ENCODE measurements around the gene TBCE.
"Not testable (repeated sequence)": the region's sequence is repeated elsewhere in the genome, so short reads cannot be mapped to it uniquely, and the experiment has no call there.

Gene TBCE

GRCh38 chr1:235351441-235351840, 15.8 kb upstream of the TBCE start:
- no peak for DNase-seq

- DNase-seq, result no peak
Measured at GRCh38 chr1:235351898-235352297, 15.3 kb upstream of the TBCE start.

DNA sequence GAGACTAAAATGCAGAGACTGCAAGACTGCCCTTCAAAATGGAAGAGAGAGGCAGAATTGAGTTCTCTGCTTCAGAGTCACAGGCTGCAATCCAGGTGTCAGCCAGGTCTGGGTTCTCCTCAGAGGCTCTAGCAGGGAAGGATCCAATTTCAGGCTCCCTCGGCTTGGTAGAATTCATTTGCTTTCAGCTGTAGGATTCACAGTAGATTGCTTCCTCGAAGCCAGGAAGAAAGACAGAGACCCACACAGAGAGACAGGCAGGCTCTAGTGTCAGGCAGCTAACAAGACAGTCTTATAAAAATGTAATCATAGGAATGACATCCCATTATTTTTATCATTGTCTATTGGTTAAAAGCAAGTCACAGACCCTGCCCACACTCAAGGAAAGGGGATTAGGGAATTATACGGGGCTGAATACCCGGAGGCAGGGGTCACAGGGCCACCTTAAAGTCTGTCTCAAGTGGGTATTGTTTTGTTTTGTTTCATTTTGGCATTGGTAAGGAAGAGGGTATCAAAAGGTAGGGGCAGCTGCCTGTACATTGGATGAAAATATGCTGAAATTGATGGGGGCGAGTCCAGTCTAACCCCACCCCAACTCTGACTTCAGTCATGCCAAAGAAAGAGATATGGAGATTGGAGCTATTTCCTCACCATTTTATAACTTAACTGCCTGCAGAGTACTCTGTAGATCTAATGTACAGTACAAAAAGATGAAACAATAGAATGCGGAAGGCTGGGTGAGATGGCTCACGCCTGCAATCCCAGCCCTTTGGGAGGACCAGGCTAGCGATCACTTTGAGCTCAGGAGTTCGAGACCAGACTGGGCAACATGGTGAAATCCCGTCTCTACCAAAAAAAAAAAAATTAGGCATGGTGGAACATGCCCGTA, 9.5 kb upstream of the TBCE start:
- no peak for DNase-seq

GRCh38 chr1:235358899-235359298, 8.3 kb upstream of the TBCE start:
- no peak for DNase-seq

DNA sequence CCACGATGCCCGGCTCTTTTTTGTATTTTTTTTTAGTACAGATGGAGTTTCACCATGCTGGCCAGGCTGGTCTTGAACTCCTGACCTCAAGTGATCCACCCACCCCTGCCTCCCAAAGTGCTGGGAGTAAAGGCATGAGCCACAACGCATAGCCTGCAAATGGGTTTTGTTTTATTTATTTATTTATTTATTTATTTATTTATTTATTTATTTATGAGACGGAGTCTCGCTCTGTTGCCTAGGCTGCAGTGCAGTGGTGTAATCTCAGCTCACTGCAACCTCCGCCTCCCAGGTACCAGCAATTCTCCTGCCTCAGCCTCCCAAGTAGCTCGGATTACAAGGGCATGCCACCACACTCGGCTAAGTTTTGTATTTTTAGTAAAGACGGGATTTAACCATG, 3.0 kb upstream of the TBCE start:
- DNase-seq, result not testable (repeated sequence)

DNA sequence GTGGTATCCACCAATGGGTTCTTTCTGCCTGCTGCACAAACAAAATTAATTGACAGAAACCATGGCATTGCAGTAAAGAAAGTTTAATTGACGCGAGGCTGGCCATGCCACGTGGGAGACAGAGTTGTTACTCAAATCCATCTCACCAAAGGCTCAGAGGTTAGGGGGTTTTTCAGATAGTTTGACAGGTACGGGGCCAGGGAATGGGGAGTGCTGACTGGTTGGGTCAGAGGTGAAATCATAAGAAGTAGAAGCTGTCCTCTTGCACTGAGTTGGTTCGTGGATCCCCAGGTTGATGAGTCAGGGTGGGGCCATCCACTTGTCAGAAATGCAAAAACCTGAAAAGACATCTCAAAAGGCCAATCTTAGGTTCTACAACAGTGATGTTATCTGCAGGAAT, 941 bp upstream of the TBCE start:
- no peak for DNase-seq

- DNase-seq, result no peak
Measured at GRCh38 chr1:235368428-235368827, 1.2 kb downstream of the TBCE start.

- no peak for DNase-seq
Measured at GRCh38 chr1:235369802-235370201, 2.6 kb downstream of the TBCE start.

- DNase-seq, result no peak
Measured at GRCh38 chr1:235375919-235376605, 8.8 kb downstream of the TBCE start.

GRCh38 chr1:235378134-235378735, 11.0 kb downstream of the TBCE start:
- DNase-seq, result not testable (repeated sequence)

DNA sequence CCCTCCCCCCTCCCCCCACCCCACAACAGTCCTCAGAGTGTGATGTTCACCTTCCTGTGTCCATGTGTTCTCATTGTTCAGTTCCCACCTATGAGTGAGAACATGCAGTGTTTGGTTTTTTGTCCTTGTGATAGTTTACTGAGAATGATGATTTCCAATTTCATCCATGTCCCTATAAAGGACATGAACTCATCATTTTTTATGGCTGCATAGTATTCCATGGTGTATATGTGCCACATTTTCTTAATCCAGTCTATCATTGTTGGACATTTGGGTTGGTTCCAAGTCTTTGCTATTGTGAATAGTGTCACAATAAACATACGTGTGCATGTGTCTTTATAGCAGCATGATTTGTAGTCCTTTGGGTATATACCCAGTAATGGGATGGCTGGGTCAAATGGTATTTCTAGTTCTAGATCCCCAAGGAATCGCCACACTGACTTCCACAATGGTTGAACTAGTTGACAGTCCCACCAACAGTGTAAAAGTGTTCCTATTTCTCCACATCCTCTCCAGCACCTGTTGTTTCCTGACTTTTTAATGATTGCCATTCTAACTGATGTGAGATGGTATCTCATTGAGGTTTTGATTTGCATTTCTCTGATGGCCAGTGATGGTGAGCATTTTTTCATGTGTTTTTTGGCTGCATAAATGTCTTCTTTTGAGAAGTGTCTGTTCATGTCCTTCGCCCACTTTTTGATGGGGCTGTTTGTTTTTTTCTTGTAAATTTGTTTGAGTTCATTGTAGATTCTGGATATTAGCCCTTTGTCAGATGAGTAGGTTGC, 14.9 kb downstream of the TBCE start:
- DNase-seq, result not testable (repeated sequence)

GRCh38 chr1:235385633-235386032, 18.4 kb downstream of the TBCE start:
- not testable (repeated sequence) for DNase-seq

- DNase-seq, result no peak
Measured at GRCh38 chr1:235391874-235392273, 24.6 kb downstream of the TBCE start.

- no peak for DNase-seq
Measured at GRCh38 chr1:235397733-235398132, 30.5 kb downstream of the TBCE start.

DNA sequence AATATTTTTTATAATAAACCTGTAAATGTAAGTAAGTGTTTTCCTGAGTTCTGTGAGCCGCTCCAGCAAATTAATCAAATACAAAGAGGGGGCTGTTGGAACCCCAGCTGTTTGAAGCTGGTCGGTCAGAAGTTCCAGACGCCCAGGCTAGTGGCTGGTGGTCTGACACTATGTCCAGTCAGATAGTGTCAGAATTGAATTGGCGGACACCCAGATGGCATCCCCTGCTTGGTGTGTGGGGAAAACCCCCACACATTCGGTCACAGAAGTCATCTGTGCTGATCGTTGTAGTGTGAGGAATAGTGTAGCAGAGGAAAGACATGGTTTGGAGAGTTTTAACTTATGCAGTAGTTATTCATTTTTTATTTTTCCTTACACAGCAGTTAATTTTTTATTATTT, 32.4 kb downstream of the TBCE start:
- no peak for DNase-seq

GRCh38 chr1:235401251-235401650, 34.0 kb downstream of the TBCE start:
- DNase-seq, result no peak

- DNase-seq, result no peak
Measured at GRCh38 chr1:235402457-235403200, 35.4 kb downstream of the TBCE start.

- DNase-seq, result no peak
Measured at GRCh38 chr1:235403593-235403992, 36.4 kb downstream of the TBCE start.

GRCh38 chr1:235404190-235404589, 37.0 kb downstream of the TBCE start:
- no peak for DNase-seq

DNA sequence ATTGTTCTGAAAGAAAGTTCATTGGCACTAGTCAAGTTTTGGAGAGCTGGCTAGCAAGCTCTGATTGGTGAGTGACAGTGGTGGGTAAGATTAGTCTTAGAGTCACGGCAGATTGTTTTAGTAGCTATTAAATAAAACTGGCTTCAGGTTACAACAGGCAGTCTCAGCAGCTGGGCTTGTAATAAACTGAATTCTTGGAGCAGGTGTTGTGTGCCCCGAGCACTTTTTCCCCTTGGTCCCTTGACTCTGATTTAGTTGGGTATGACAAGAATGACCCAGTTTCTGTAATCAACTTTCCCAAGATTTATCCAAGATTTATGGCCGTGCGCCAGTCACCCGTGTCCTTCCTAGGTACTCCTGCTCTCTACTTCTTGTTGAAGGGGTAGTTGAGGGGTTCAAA, 40.2 kb downstream of the TBCE start:
- no peak for DNase-seq

DNA sequence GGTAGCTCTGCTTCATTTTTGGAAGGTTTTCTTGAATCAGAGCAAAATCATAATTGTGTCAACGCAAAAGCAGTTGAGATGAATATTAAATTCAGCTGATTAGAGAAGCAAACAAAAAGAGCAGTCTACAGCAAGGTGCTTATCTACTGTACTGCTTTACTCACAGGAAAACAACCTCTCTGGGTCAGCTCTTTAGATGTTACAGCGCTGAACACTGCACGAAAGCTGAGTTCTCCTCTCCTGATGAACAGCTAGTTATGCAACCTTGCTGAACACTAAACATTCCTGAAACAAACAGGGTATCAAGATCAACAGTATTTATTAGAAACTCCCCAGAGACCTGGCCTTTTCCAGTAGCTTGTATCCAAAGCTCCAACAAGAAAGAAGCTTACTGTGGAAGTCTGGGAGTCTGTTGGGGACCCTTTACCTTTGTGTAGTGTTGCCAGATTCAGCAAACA, 41.3 kb downstream of the TBCE start:
- DNase-seq, result no peak

Measured in anterior cingulate cortex (tissue), 58 donors.